ENCODE results near the gene PTPRK.

Gene PTPRK

DNA sequence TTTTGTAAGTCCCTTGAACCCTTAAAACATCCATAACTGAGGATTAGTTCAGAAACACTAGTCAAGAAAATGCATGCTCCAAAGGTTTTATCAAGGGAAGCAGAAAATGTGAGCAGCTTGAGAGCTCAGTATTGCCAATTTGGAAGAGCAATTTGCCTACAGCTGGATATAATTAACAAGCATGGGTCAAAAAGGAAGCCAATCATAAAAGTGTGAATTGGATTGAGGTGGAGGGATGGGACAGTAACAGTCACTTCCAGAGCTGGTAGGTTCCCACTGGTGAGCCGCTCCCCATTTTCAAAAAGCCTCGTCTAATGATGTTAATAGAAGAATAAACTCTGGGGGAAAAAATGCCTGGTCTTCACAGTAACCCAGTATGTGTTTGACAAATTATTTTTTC, 5.0 kb upstream of the PTPRK start:
- no peaks in the 10 kb centered on the region for H3F3A ChIP-seq (ENCODE audit: insufficient read depth, low read length)
- H3K4me3 ChIP-seq (ENCODE audit: low read depth, low read length, poor library complexity, severe bottlenecking) = no peak overlapping the region
- no peak overlapping the region for H3K4me2 ChIP-seq (ENCODE audit: low read length)
- no peaks in the 10 kb centered on the region for H3K27me3 ChIP-seq (ENCODE audit: insufficient read depth, low read length)
- H3K9me3 ChIP-seq (ENCODE audit: low read length) = no peaks in the 10 kb centered on the region
- H3K9ac ChIP-seq (ENCODE audit: low read length) = no peak overlapping the region
- TF ChIP-seq, protein P1, sequence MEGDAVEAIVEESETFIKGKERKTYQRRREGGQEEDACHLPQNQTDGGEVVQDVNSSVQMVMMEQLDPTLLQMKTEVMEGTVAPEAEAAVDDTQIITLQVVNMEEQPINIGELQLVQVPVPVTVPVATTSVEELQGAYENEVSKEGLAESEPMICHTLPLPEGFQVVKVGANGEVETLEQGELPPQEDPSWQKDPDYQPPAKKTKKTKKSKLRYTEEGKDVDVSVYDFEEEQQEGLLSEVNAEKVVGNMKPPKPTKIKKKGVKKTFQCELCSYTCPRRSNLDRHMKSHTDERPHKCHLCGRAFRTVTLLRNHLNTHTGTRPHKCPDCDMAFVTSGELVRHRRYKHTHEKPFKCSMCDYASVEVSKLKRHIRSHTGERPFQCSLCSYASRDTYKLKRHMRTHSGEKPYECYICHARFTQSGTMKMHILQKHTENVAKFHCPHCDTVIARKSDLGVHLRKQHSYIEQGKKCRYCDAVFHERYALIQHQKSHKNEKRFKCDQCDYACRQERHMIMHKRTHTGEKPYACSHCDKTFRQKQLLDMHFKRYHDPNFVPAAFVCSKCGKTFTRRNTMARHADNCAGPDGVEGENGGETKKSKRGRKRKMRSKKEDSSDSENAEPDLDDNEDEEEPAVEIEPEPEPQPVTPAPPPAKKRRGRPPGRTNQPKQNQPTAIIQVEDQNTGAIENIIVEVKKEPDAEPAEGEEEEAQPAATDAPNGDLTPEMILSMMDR (IDR thresholded peaks at IDR 0.05; ENCODE audit: low read length) = no peak
- TF ChIP-seq EZH2 (IDR thresholded peaks at IDR 0.05; ENCODE audit: borderline replicate concordance, low read length) = no peak
- no peak overlapping the region for H3K27ac ChIP-seq (ENCODE audit: low read depth, low read length, poor library complexity, severe bottlenecking)
- H2AFZ ChIP-seq (ENCODE audit: low read length) = no peak overlapping the region
- H4K20me1 ChIP-seq (ENCODE audit: insufficient read depth, low read length) = no peaks in the 10 kb centered on the region
- no peaks in the 10 kb centered on the region for H3K9me2 ChIP-seq (ENCODE audit: low read depth, low read length)
- no peaks in the 10 kb centered on the region for H3K36me3 ChIP-seq (ENCODE audit: insufficient read depth, low read length)
- no peaks in the 10 kb centered on the region for H3K4me1 ChIP-seq (ENCODE audit: insufficient read depth, low read length, severe bottlenecking)
- H3K79me2 ChIP-seq (ENCODE audit: insufficient read depth, low read length) = no peaks in the 10 kb centered on the region

DNA sequence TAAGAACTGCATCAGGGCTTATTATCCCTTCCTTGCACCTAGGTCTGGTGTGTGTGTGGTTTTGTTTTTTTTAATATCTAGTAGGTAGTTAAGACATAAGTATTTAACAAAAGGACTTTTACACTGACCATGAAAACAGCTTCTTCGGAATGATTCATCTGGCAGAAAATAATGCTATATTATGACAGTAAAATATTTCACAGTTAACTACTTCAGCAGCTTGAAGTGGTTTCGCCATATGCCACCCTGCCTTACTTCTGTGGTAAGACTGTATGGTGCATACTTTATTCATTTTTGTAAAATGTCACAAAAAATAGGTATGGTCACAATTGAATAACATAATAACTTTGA, 858 bp upstream of the PTPRK start:
- no peaks in the 10 kb centered on the region for H3K79me2 ChIP-seq (ENCODE audit: insufficient read depth, low read length)
- H3K36me3 ChIP-seq (ENCODE audit: insufficient read depth, low read length) = no peaks in the 10 kb centered on the region
- H3K27ac ChIP-seq (ENCODE audit: low read depth, low read length, poor library complexity, severe bottlenecking) = no peak overlapping the region
- no peak overlapping the region for H3K9ac ChIP-seq (ENCODE audit: low read length)
- H4K20me1 ChIP-seq (ENCODE audit: insufficient read depth, low read length) = no peaks in the 10 kb centered on the region
- H3K9me3 ChIP-seq (ENCODE audit: low read length) = no peaks in the 10 kb centered on the region
- H3K4me2 ChIP-seq (ENCODE audit: low read length) = no peak overlapping the region
- no peaks in the 10 kb centered on the region for H3K9me2 ChIP-seq (ENCODE audit: low read depth, low read length)
- H3K27me3 ChIP-seq (ENCODE audit: insufficient read depth, low read length) = no peaks in the 10 kb centered on the region
- TF ChIP-seq, protein P1 (IDR thresholded peaks at IDR 0.05; ENCODE audit: low read length) = no peak
- TF ChIP-seq EZH2 (IDR thresholded peaks at IDR 0.05; ENCODE audit: borderline replicate concordance, low read length) = no peak
- H2AFZ ChIP-seq (ENCODE audit: low read length) = no peak overlapping the region
- H3K4me3 ChIP-seq (ENCODE audit: low read depth, low read length, poor library complexity, severe bottlenecking) = no peak overlapping the region
- H3K4me1 ChIP-seq (ENCODE audit: insufficient read depth, low read length, severe bottlenecking) = no peaks in the 10 kb centered on the region
- H3F3A ChIP-seq (ENCODE audit: insufficient read depth, low read length) = no peaks in the 10 kb centered on the region

DNA sequence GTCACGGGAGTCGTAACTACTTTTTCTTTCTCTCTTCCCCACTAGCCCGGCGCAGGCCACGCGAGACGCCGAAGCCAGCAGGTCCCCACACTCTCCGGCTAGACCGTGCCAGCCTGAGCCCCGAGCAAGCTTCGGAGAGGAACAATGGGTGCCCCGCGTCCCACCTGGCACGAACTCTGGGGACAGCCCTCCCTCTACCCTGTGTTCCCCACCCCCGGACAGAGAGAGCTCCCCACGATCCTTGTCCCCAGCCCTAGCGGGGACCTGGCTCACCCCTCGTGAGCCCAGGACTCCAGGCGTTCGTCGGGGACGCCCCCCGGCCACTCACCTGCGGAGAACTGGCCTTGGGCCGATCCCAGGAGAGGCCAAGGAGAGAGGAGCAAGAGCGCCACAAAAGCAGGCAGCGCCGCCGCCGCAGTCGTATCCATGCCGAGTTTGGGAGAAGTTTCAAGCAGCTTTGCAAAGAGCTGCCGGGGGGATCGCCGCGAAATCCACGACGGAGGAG, 416 bp downstream of the PTPRK start:
- Histone ChIP-seq H3K4me2 (ENCODE audit: low read length) (no peak overlapping the region), H3K4me1 (ENCODE audit: insufficient read depth, low read length, severe bottlenecking) (no peaks in the 10 kb centered on the region), H3K9me3 (ENCODE audit: low read length) (no peaks in the 10 kb centered on the region), H3K4me3 (ENCODE audit: low read depth, low read length, poor library complexity, severe bottlenecking) (no peak overlapping the region), H3K9ac (ENCODE audit: low read length) (no peak overlapping the region), H2AFZ (ENCODE audit: low read length) (no peak overlapping the region), H3K36me3 (ENCODE audit: insufficient read depth, low read length) (no peaks in the 10 kb centered on the region), H3K27me3 (ENCODE audit: insufficient read depth, low read length) (no peaks in the 10 kb centered on the region), H4K20me1 (ENCODE audit: insufficient read depth, low read length) (no peaks in the 10 kb centered on the region), H3K27ac (ENCODE audit: low read depth, low read length, poor library complexity, severe bottlenecking) (no peak overlapping the region), H3K9me2 (ENCODE audit: low read depth, low read length) (no peaks in the 10 kb centered on the region), H3F3A (ENCODE audit: insufficient read depth, low read length) (no peaks in the 10 kb centered on the region), H3K79me2 (ENCODE audit: insufficient read depth, low read length) (no peaks in the 10 kb centered on the region)
- TF ChIP-seq, protein P1 (IDR thresholded peaks at IDR 0.05; ENCODE audit: low read length) = no peak
- no peak for TF ChIP-seq EZH2 (IDR thresholded peaks at IDR 0.05; ENCODE audit: borderline replicate concordance, low read length)
